Stimulated activated CD8-positive, alpha-beta memory T cell treated with anti-CD3 and anti-CD28 coated beads, Interleukin-4, amount 100 ng/mL, for 1 hour (primary cell): Measurements from ENCODE around the gene UGT1A9.

Source experiments
- DNase-seq, 2 donors: peaks; one replicate each; pipeline ENCODE4 v3.0.0-alpha.2; 2020; ENCODE audit warnings: low read depth in 2 of 2, low spot score in 1 of 2

Gene UGT1A9

DNA sequence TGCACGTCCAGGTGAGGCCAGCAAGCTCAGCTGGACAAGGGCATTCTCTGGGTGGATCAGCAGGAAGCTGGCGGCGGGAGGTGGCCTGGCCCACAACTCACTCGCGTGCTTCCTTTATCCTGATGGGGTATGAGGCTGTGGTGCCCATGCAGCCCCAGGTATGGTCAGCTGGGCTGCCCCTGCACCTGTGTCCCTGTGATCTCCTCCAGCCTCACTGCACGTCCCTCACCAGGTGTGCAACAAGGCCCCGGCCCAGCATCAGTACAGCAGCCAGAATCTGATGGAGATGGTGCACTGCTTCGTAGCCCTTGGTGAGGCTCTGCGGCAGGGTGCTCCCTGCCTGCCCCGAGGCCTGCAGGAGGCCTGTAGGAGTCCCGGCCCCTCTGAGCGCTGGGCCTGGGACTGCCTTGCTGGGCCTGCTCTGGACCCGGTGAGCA, 124.1 kb downstream of the UGT1A9 start:
- no peak for DNase-seq

DNA sequence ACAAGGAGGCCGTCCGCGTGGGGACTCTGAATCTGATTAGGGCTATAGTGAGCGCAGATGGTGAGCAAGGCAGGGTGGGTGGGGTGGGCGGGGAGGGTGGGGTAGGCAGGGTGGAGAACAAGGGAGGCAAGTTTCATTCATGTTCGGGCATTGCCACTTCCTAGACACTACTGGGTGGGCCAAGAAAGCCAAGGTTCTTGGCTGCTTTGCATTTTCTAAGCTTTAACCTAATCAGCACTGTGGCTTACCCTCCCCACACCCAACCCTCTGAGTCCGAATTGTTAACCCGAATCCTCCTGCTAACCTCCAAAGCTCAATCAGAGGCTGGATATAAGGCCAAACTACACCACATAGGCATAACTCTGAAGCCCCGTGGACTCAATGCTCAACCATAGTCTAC, 124.6 kb downstream of the UGT1A9 start:
- no peak for DNase-seq

DNA sequence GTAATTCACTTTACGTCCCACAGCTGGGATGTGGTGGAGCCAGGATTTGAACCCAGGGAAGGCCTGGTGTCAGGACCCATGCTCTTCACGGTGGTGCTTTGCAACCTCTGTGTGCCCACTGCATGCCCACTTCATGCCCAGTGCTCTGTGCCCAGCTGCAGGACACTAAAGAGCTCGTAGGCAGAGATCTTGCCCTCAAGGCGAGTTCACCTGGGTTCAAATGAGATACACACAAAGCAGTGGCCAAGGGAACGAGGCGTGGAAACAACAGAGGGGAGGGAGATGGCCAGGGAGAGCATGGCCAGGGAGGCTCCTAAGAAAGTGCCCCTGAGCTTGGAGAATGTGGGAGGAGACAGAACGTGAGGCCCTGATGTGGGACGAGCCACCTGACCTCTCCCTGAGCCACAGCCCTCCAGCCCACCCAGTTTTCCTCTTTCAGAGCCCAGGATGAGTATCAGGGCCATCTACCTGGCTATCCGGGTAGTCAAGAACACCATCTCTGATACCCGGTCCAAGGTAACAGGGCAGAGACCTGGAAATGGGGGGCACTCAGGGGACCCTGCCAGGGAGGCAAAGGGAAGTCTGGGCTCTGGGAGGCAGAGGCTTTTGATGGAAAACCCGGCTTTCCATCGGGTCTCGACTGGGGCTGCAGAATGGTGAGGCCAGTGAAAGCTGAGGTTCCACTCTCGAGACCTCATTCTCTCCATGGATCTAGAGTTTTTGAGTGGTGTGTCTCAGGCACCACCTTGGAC, 126.8 kb downstream of the UGT1A9 start:
- DNase-seq, result no peak

DNA sequence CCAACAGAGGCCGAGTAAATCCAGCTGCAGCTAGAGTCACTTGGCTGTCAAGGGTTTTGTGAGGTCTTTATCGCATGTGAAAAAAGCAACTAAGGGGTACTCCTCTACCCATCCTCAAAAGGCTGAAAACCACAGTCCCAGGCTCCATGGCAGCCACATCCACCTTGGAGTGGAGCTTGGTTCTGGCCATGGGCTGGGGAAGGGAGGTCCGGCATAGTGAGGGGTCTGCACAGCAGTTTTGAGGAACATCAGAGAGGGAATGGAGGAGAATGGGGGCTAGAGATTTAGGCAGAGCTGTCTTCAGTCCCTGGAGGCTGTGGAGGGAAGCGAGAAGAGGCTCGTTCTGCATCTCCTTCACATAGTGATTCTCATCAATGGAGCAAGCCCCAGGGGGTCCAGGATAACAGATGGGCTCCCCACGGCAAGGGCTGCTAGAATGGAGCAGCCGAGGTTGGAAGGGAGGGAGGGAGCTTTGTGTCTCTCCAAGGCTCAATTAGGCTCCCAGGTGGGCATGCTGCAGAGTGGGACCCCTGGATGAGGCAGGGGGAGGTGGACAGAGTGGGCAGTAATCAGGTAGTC, 127.5 kb downstream of the UGT1A9 start:
- DNase-seq, result no peak

DNA sequence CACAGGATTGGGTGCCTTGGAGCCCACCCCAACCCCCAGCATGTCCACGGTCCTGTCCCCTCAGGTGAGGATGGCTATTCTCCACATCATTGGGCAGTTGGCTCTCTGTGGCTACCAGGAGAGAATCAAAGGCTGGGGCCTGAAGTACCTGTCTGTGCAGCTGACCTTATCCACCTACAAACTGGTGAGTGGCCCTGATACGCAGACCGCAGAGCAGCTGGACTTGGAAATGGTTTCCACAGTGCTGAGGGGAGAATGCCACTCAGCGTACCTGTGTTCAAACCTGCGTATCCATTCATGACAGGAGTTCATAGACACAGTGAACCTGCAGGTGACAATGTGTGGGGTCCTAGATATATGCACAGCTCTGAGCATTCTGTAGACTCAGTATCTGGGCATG, 128.0 kb downstream of the UGT1A9 start:
- no peak for DNase-seq

DNA sequence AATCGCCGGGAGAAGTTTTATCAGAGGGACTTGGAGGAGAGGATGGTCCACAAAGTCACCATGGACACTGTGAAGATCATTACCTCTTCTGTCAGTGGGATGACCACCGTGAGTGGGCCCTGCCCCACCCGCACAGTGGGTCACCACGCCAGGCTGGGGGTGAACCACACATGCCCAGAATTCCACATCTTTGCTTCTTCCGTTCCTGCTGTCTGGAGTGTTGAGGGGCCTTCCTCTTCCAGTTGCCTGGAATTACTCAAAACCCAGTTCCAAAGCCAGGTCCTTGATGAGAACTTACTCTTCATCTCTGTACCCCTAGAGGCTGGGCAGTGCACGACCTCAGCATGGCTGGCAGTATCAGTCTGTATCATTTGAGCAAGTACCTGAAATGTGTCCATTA, 128.5 kb downstream of the UGT1A9 start:
- DNase-seq, result no peak

DNA sequence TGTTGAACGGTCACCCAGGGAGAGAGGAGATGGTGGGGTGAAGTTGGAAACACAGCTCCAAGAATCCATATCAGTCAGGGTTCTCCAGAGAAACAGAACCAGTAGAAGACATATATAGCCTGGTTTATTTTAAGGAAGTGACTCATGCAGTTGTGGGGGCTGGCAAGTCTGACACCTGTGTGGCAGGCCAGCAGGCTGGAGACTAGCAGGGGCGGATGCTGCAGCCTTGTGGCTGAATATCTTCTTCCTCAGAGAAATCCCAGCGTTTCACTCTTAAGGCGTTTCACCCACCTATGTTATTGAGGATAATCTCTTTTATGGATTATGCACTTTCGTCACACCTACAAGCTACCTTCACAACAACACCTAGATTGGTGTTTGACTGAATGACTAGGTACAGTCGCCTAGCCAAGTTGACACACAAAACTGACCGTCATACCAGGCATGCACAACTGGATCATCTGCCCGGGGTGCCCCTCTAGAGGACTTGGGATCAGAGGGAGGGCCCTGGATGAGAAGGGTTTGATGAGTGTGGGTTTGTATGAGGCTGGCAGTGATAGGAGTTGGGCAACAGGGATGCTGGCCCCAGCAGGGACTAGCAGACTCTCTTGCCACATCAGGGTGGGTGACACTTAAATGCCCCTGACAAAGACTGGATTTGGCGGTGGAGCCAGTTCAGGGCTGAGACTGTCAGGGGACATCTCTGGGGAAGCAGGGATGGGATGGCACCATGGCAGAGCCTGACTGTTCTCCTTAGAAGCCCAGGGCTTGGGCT, 129.8 kb downstream of the UGT1A9 start:
- no peak for DNase-seq

DNA sequence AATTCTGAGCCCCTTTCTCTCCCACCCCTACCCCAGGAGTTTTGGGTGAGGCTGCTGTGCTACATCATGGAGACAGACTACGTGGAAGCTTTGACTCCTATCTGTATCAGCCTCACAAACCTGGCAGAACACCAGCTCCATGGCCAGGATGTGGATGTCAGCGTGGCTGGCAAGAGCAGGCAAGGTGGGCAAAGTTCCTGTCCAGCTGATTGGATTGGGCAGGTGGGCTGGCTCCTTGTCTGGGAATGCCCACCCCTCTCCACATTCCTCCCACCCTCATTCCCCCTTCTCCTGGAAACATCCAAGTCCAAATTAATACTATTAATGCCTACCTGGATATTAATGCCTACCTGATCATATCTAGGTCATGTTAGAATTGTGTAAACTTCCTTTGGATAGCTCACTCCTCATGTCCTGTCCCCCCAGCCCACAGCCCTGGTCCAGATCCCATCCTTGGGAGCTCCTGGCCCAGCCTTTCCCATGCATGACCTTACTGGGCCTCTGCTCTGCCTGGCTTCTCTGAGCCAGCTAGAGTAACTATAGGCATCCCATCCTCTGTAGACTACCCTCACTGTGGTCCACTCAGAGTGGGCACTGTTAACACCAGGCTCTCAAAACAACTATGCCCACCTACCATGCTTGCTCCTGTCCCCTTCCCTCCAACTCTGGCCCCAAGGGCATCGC, 130.6 kb downstream of the UGT1A9 start:
- no peak for DNase-seq

DNA sequence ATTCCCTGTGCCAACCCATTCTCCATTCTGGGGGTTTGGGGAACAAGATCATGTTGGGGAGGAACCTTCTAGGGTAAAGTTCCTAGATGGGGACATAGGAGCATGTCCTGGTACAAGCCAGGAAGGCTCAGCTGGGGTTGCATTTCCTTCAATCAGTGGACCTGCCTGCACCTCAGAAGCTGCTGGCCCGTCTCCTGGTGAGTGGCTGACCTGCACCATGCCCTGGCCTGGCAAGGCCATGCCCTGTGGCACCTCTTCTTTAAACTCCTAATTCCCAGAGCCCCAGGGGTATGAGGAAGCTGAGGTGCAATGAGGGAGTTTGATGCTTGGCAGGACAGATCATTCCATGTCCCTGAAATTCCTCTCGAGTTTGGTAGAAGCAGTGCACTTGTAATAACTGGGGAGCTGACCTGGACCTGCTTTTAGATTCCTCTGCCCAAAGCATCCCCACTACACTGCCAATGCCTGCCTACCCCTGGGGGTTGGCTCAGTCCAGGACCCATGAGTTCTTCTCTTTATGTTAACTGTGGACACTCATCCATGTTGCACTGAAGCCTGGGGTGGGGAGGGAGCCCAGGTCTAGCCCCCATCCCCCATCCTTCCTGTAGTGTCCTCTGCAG, 131.7 kb downstream of the UGT1A9 start:
- DNase-seq, result no peak

DNA sequence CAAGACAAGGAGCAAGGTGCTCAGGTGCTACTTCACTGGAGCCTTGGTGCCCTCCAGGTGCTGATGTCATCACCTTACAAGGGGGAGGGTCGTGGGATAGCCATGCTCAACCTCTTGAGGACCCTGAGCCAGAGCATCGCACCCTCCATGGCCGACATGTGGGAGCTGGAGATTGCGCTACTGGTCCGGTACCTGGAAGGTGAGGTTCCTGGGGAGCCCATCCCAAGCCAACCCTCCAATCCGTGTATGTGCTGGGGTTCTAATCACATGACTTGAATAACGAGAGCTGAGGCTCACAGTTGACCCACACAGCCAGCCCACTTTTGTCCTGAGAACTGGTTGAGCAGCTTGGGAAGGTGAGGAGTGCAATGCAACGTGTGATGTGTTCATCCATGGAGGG, 132.3 kb downstream of the UGT1A9 start:
- no peak for DNase-seq

DNA sequence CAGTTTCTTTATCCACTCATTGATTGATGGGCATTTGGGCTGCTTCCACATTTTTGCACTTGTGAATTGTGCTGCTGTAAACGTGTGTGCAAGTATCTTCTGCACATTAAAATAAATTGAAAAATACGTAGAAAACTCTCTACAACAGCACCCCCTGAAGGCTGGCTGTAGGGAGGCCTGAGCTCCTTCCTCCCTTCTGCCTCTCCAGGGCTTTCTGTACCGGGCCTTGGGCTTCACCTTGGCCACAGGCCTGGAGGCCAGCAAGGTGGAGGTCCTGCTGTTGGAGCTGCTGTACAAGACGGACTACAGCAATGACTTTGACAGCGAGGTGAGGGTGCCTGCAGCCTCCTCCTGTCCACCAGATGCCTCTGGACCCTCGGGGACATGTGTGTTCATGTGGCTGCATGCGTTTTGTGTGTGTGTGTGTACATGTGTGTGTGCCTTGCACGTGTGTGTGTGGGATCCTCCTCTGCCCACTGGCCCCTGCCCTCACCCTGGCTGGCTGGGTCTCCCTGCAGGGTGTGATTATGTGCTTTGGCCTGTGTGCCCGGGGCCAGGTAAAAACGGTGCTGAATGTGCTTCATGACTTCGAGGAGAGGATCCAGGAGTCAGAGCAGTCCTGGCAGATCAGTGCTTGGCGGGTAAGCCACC, 135.6 kb downstream of the UGT1A9 start:
- DNase-seq, result no peak

DNA sequence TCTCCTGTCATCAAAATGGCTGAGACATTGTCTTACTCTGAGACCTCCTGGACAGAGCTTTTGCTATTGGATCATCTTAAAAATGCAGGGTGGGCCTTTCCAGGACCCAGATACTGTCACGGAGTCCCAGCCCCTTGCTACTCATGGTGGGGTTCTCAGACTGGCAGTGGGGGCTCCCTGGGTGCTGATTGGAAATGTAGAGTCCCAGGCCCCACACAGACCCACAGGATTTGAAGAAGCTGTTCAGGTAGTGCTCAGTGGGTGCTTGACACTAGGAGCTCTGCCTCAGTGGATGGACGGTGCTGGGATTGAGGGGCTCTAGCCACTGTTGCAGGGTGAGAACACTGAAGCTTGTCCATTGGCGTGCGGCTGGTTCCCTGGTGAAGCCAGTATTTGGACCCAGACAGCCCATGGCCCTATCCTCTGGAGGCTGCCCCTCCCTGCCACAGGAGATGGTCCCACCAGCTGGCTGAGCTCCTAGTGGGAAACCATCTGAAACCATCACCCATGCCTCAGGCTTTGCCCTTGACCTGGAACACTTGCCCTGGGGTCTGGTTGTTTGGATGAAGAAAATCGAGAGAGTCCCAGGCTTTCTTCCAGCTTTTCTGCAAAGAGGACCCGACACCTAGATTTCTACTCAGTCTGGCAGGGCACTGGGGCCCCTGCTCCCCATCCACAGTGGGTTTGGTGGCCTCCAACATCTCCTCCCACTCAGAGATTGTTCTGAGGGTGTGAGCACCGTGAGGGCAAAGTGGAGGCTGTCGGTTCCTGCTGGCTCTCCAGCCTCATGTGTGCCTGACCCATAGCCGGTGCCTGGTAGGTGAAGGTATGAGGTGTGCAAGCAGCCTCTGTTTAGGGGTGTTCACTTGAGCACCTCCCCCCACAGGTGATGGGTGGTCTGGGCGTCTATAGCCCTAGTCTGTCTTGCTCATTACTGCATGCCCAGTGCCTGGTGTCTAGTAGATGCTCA, 136.6 kb downstream of the UGT1A9 start:
- DNase-seq, result no peak

DNA sequence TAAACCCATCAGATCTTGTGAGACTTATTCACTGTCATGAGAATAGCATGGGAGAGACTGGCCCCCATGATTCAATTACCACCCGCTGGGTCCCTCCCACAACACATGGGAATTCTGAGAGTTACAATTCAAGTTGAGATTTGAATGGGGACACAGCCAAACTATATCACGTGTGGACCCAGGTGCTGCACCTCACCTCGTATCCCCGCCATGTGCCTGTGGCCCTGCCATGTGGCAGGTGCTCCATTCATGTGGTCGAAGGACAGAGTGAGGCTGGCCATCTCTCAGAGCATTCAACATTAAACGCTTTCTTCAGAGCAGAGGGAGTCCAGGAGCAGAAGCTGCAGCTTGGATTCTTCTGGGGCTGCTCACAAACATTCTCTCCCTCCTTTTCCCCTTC, 138.7 kb downstream of the UGT1A9 start:
- DNase-seq, result no peak

DNA sequence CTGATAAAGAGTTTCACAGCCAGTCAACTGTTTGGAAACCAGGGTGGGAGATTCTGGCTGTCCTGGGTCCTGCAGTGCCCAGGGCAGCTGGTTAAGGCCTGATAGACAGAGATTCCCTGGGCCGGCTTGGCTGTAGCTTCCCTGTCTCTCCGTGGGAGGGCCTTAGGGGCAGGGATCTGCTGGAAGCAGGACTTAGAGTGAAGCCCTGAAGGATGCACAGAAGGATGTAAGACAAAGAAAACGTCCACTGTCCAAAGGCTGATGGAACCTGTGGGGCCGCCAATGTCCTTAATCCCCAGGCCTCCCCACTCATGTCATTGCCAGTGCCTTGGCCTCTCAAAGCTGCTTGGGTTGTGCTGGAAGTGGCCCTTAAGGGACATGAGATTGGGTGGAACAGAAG, 139.4 kb downstream of the UGT1A9 start:
- no peak for DNase-seq

DNA sequence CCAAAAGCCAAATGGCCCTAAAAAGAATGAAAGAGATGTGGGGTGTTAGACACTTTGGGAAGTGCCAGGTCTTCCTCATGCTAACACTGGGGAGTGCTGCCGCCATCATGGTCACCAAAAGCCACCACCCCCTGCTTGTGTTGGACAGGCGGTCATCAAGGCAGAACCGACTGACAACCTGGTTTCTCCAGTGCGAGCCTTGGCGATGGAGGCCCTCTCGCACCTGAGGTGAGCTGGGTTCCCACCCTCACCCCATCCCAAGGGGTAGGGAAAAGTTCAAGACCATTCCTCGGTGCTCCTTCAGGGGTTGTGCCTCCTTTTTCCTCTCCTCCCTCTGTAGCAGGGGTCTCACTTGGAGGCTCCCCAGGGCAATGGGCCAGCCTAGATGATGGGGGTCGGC, 140.0 kb downstream of the UGT1A9 start:
- DNase-seq, result no peak

DNA sequence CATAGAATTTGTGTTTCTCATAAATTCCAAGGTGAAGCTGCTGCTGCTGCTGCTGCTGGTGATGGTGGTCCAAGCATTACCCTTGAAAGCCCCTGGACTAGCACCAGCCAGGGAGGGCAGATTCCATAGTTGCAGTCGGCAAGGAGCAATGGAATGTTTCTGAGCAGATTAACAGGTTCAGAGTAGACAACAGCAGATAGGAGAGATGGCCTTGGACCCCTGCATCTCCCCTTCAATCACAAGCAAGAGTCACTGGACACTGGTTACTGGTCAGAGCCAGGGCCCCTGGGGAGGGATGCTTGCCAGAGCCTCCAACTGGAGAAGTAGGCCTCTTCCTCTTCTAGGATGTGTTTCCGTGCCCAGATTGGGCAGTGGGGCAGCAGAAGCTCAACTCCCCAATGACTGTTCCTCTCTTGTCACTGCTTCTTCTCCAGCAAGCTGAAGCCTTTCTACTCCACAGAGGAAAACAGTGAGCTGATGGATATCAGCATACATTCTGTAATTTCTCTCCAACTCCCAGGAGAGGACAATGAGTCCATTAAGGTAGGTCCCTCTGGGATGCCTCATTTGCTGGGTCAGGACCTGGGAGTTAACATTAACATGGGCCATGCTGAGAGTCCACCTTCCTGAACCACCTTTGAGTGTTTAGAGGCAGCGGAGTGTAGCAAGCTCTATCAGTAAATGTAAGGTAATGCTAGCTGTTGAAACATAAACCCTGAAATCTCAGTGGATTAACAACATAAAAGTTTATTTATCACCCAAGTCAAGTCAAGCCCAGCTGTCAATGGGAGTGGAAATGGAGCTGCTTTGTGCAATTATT, 141.7 kb downstream of the UGT1A9 start:
- DNase-seq, result no peak

DNA sequence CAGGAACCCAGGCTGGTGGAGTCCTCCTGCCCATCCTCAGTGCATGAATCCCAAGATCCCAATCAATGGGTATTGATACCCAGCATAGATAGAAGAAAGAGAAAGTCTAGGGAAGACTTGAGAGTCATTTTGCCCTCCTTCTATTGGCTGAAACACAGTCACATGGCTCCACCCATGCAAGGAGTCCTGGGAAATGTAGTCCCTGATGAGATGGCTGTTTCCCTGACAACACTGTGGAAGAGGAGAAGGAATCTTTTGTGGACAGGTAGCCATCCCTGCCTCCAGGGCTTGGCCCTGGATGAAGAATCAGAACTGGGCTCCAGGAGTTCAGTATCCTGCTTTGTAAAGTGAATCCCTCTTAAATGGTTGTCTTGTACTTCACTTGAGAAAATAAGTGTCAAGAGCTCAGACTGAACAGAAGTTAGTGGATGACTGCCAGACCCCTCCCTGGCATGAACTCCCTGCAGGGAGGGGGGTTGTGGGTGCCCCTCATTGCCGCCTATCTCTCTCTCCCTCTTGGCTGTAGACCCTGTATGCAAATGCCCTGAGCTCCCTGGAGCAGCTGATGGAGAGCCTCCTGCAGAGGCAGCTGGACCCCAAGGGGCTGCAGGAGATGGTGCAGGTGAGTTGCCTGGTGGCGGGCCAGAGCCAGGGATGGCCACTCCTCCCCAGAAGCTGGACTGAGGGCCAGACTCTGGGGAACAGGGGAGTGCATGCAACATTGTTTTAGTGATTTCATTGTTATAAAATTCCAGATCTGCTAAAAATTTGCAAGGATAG, 142.5 kb downstream of the UGT1A9 start:
- no peak for DNase-seq

DNA sequence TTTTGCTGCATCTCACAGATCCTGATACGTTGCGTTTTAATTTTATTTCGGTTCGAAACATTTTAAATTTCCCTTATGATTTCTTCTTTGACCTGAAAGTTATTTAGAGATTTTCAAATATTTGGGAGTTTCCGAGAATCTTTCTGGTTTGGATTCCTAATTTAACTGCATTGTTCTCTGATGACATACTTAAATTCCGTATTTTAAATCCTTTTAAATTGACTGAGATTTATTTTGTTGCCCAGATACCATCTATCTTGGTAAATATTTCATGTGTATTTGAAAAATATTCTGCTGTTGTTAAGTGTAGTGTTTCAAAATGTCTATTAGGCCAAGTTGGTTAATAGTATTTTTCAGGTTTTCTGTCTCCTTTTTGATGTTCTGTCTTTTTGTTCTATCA, 144.2 kb downstream of the UGT1A9 start:
- no peak for DNase-seq
